ENCODE data around the gene EFCAB5. TPM values are rescaled to one million over a fixed set of nuclear protein-coding genes. Genes with fewer than 3 reads are reported as not detected.

The EFCAB5 gene
- total RNA-seq, 4 donors from 2014 or later: 0.17 to 0.78 TPM; not detected in 2

- Histone ChIP-seq H3K4me3 (no peak overlapping the region), H3K9me3 (no peaks in the 10 kb centered on the region), H3K36me3 (no peaks in the 10 kb centered on the region), H3K27ac (replicated peaks in 1 of 4) (no peak overlapping the region), H3K27me3 (peaks cover 0 to 26% (median 0%) of the 10 kb centered on the region in 4 donors), H3K4me1 (peaks cover 5 to 11% (median 6%) of the 10 kb centered on the region in 4 donors)
- no peak for TF ChIP-seq POLR2A (IDR thresholded peaks at IDR 0.05; ENCODE audit: low read depth)
- no peak for TF ChIP-seq EP300 (IDR thresholded peaks at IDR 0.05)
- TF ChIP-seq POLR2AphosphoS5 (IDR thresholded peaks at IDR 0.05): no peak
- TF ChIP-seq CTCF (IDR thresholded peaks at IDR 0.05): no peak
- 53% methylated on average over 6 of the region's 6 CpGs for WGBS
- peak; percentile 14 for DNase-seq (ENCODE audit: extremely low spot score)
- intact Hi-C loops (cut with DNase I): loop anchor here (10.0 kb wide), 1 partner anchor 287 kb away; no protein-coding TSS in a partner anchor
Observed at GRCh38 chr17:30091771-30092170, 150.3 kb downstream of the EFCAB5 start.

- Histone ChIP-seq H3K9me3 (no peaks in the 10 kb centered on the region), H3K4me1 (peaks cover 5 to 11% (median 6%) of the 10 kb centered on the region in 4 donors), H3K4me3 (no peak overlapping the region), H3K27me3 (peaks cover 0 to 23% (median 0%) of the 10 kb centered on the region in 4 donors), H3K27ac (replicated peaks in 1 of 4) (no peak overlapping the region), H3K36me3 (no peaks in the 10 kb centered on the region)
- intact Hi-C loops (cut with DNase I): loop anchor here (10.0 kb wide), 1 partner anchor 288 kb away; no protein-coding TSS in a partner anchor
- TF ChIP-seq EP300 (IDR thresholded peaks at IDR 0.05): no peak
- TF ChIP-seq CTCF (IDR thresholded peaks at IDR 0.05): no peak
- no peak for TF ChIP-seq POLR2A (IDR thresholded peaks at IDR 0.05; ENCODE audit: low read depth)
- no peak for TF ChIP-seq POLR2AphosphoS5 (IDR thresholded peaks at IDR 0.05)
- no peak for DNase-seq (ENCODE audit: extremely low spot score)
Observed at GRCh38 chr17:30092886-30093285, 151.5 kb downstream of the EFCAB5 start.

GRCh38 chr17:30093463-30094147, 152.2 kb downstream of the EFCAB5 start:
- WGBS: 16% methylated on average over 12 of the region's 12 CpGs
- H3K36me3 ChIP-seq: no peaks in the 10 kb centered on the region
- intact Hi-C loops (cut with DNase I): loop anchor here (10.0 kb wide), 1 partner anchor 289 kb away; no protein-coding TSS in a partner anchor
- no peak overlapping the region for H3K27ac ChIP-seq (replicated peaks in 1 of 4)
- peaks cover 5 to 11% (median 6%) of the 10 kb centered on the region in 4 donors for H3K4me1 ChIP-seq
- peak; percentile 78 for DNase-seq (ENCODE audit: extremely low spot score)
- no peaks in the 10 kb centered on the region for H3K9me3 ChIP-seq
- no peak for TF ChIP-seq POLR2A (IDR thresholded peaks at IDR 0.05; ENCODE audit: low read depth)
- no peak for TF ChIP-seq EP300 (IDR thresholded peaks at IDR 0.05)
- TF ChIP-seq POLR2AphosphoS5 (IDR thresholded peaks at IDR 0.05): no peak
- TF ChIP-seq CTCF (IDR thresholded peaks at IDR 0.05): peak; percentile 74 to 89 (median 80)
- peaks cover 0 to 23% (median 0%) of the 10 kb centered on the region in 4 donors for H3K27me3 ChIP-seq
- H3K4me3 ChIP-seq: no peak overlapping the region

GRCh38 chr17:30095507-30096244, 154.2 kb downstream of the EFCAB5 start:
- intact Hi-C loops (cut with DNase I): loop anchor here (10.0 kb wide), 1 partner anchor 291 kb away; no protein-coding TSS in a partner anchor
- Histone ChIP-seq H3K36me3 (no peaks in the 10 kb centered on the region), H3K27me3 (peaks cover 0 to 12% (median 0%) of the 10 kb centered on the region in 4 donors), H3K4me1 (peaks cover 5 to 11% (median 6%) of the 10 kb centered on the region in 4 donors), H3K4me3 (no peak overlapping the region), H3K9me3 (no peaks in the 10 kb centered on the region), H3K27ac (replicated peaks in 1 of 4) (no peak overlapping the region)
- WGBS: 59% methylated on average over 4 of the region's 4 CpGs
- TF ChIP-seq POLR2A (IDR thresholded peaks at IDR 0.05; ENCODE audit: low read depth): no peak
- TF ChIP-seq EP300 (IDR thresholded peaks at IDR 0.05): no peak
- TF ChIP-seq CTCF (IDR thresholded peaks at IDR 0.05): peak in 2 of 3 experiments; percentile 29 to 54
- no peak for TF ChIP-seq POLR2AphosphoS5 (IDR thresholded peaks at IDR 0.05)
- peak; percentile 42 for DNase-seq (ENCODE audit: extremely low spot score)

Data from esophagus muscularis mucosa (tissue), 4 donors.